SH-SY5Y (cell line): Measurements from ENCODE around the gene PAQR9.

Experiments used
- GATA2 ChIP-seq: IDR thresholded peaks from 2 replicates; pipeline ENCODE4 v1.6.1; 2011; ENCODE audit warnings: mild to moderate bottlenecking, low read depth, low read length
- GATA3 ChIP-seq: IDR thresholded peaks from 2 replicates; pipeline ENCODE4 v1.6.1; 2011; ENCODE audit warnings: low read depth, mild to moderate bottlenecking, low read length, moderate library complexity

DNA sequence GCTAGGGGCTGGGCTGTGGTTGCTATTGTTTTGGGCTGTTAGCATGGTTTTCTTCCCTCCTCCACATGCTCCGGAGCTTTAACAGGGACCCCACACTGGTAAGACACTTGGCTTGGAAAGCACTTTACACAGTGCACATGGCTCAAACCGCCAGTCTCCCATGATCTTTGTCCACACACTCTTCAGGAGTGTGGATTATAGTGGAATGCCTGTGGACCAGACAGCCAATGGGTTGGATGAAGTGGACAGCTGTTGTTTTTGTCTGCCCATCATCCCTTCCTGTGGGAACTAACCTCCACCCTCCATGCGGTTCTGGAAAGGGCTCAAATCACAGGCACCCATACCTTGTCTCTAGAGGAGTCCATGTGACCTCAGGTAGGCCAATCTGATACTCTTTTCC lies 10.0 kb downstream of the PAQR9 start:
- no peak for TF ChIP-seq GATA3
- TF ChIP-seq GATA2: no peak
